HG02938 (cell line): ENCODE data around the gene NAT8L.

Source experiments
- ATAC-seq: cut with Tn5 transposase; IDR thresholded peaks from one replicate; pipeline ENCODE4 v1.9.1; 2021; ENCODE audit warnings: mild to moderate bottlenecking, moderate library complexity; ENCODE audit not compliant: unreplicated experiment

The NAT8L gene

DNA sequence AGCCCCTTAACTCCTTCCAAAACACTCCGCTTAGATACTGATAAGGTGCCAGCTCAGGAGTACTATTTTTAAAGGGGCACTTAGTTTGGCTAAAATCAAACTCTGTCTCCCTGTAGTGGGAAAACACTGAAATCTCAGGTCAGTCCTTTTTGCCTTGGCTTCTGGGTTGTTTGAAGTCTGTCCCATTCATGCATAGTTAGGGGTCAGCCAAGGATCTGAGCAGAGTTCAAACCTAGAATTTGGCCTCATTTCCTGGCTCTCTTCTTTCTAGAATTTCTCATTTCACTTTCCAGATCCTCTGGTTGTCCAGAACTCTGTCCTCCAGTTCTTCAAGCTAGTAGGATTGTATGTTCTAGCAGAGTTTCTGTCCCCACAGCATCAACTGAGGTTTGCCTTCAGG is 31.5 kb downstream of the NAT8L start:
- ATAC-seq: no peak

DNA sequence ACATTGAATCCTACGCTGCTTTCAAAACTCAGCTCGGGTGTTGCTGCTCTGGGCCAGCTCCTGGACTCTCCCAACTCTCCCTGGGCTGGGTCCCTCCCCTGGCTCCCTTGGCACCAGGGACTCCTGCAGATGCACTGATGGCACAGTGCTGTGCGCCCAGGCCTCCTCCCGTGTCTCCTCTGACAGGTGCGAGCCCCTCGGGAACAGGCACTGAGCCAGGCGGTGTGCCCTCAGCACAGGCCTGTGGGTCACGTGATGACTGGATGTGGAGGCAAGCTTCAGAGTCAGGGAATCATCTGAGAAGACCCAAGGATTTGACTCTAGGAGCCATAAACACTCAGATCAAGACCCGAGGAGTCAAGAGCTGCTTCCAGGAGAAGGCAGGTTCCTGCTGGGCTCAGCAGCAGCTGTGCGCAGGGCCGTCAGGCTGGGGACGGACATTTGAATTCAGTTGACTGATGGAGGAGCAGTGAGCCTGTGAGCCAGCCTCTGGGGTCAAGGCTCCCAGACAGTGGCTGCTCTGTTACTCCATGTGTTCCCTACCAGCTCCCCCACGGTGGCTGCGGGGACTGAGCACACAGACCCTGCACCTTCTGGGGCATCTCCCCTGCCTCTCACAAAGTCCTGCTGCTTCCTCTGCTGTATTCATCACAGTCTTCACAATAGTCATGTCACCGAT is 33.0 kb downstream of the NAT8L start:
- ATAC-seq: no peak

- ATAC-seq: no peak
These were observed 33.5 kb downstream of the NAT8L start for GRCh38 chr4:2092669-2093053.

DNA sequence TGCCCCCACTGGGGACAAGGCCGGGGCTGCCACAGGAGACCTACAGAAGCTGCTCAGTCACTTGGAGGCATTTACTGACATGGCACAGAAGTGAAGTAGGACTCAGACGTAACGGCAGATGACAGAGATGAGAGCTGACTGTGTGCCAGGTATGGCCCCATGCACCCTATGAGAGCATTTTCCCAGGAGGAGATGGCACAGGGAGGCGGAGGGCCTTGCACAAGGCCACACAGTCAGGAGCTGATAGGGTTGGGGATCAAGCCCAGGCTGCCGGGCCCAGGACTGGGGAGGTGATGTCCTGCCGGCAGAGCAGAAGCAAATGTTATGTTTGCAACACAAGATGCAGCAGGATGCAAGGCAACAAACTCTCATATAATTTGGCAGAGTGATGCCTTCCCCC is 34.1 kb downstream of the NAT8L start:
- ATAC-seq: no peak

DNA sequence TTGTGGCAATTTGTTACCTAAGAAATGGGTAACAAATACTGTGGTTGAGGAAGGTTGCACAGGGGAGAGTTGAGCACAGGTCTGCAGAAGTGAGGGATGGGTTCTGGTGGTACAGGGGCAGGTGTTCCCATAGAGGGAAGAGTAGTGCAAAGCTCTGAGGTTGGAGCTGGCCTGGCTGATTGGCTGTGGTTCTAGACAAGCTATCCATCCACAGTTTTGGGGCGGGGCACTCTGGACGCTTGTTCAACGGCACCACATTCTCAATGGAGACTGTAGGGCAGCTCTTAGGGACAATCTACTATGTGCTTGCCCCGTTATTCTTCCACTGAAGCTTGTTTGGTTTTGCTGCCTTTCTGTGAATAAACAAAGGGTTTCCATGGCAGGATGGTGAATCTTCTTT is 35.4 kb downstream of the NAT8L start:
- ATAC-seq: no peak

- no peak for ATAC-seq
These were observed 36.3 kb downstream of the NAT8L start for GRCh38 chr4:2095236-2096072.

GRCh38 chr4:2096073-2096609 is 37.0 kb downstream of the NAT8L start:
- ATAC-seq: no peak

DNA sequence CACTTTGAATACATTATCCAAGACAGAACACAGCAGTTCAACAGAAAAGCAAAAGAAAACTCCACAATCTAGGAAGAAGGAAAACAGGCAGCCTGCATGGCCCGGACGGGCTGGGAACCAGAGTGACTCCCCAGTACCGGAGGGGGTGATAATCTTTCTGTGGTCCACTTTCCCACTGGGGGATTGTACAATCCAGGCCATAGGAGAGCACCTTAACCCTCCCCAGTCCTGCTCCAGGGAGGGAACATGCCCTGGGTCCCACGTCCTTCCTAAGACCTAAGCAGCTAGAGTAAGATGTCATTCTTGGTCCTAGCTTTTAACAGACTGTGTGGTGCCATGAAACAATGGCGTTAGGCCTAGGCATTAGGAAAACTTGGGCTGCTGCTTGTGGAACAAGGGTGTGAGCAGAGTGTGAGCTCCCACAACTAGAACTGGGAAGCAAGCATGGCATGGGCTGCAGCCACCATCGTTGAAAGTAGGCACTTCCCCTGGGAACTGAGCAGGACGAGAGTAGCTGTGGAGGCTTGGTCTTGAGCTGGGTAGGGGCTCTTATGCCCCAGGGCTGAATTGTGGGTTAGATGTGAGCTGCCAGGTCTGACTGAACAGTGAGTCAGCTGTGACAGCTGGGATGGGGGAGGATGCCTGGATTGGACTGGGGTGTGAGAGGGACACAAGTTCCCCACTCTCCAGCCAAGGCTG is 42.4 kb downstream of the NAT8L start:
- no peak for ATAC-seq

DNA sequence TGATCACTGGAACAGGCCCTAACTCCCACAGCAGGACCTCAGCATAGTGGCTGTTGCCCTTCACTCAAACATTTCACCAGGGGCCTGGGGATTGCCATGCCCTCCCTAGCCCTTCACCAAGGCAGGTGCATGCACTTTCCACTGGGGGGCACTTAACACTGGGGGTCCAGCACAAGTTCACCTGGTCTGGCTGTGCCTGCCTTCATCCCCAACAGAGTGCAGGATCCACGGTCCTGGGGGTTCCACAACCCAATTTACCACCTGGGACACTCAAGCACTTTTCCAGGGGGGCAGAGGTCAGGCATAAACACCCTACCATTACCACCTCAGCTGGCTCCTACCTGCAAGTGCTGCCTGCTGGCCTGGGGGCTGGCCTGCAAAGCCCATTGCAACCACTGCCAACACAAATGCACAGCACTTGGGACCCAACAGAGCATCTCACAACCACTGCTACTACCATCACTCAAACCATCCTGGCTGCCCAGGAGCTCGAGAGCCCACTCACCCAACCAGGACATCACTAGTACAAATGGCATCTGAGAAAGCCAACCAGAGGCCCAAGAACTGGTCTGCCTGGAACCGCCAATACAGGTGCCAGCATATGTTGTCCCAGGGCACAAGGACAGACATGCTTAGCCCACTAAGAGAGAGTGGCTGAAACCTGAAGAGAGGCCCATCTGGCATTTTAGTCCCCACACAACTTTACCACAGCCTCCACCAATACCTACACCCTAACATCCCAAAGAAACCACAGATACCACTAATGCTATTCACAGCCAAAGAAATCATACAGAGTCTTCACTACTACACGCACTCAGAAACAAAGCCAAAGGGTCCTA is 43.1 kb downstream of the NAT8L start:
- ATAC-seq: no peak

DNA sequence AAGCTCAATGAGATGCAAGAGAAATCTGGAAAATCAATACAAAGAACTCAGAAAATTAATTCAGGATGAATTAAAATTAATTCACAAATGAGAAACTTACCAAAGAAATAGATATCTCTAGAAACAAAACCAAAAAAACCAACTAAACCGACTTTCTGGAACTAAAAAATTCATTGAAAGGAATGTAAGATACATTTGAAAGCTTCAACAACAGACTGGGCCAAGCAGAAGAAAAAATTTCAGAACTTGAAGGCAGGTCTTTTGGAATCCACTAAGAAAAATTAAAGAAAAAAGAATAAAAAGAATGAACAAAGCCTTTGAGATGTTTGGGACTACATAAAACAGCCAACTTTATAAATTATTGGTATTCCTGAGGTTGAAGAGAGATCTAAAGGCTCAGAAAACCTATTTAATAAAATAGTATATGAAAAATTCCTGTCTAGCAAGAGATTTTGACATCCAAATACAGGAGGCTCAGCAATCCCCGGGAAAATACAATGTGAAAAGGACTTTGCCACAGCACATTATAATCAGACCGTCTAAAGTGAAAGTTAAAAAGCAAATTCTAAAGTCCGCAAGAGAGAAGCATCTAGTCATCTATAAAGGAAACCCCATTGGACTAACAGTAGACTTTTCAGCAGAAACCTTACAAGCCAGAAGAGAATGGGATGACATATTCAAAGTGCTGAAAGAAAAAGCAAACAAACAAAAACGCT is 44.2 kb downstream of the NAT8L start:
- no peak for ATAC-seq

- ATAC-seq: no peak
These were observed 44.9 kb downstream of the NAT8L start for GRCh38 chr4:2103843-2104547.

- ATAC-seq: no peak
These were observed 45.6 kb downstream of the NAT8L start for GRCh38 chr4:2104556-2105345.

GRCh38 chr4:2105559-2105958 is 46.4 kb downstream of the NAT8L start:
- ATAC-seq: no peak

DNA sequence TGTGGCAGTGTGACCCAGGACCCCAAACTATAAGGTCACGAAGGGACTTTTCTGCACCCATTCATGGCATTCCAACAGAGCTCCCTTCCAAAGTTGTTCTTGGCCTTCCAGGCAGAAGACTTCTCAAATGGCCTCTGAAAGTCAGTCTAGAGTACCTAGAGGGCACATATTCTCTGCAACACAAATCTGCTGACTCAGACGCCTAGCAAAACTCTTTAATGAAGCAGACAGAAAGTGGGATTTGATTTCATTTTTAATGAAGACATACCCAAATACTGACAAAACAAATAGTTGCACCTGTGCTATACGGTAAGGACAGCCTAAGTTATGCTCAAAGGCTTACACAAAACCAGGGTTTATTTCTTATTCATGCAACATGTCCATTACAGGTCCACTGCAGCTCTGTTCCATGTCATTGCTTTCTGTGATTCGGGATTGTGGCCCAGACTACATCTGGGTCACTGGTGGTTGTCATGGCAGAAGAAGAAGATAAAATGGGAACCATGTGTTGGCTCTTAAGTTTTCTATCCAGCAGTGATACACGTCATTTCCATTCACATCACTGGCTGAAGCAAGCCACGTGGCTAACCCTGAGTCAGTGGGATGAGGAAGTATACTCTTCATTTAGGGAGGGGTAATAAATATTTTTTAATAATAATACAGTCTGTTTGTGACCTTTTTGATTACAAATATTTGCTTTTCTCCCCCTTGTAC is 57.7 kb downstream of the NAT8L start:
- no peak for ATAC-seq
